KG1 (cell line): Measurements from ENCODE around the gene ROBO1.
"Not testable (repeated sequence)": the region's sequence is repeated elsewhere in the genome, so short reads cannot be mapped to it uniquely, and the experiment has no call there.

ENCODE experiments used
- DNase-seq: peaks from one replicate; lab custom pipeline; 2025; lab: John Stamatoyannopoulos, UW

Gene ROBO1

DNA sequence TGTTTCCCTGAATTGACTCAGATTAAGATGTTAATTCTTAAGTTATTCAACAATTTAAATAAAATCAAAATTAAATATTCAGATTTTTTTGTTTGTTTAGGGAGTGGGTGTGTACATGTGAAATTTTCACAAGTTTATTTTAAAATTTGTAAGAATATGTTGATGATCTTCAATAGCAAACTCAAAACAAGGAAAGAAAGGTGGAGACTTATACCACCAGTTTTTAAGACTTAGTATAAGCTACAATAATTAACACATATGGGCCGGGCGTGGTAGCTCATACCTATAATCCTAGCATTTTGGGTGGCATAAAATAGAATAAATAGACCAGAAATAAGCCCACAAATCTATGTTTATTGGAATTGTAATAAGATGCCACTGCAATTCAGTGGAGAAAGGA lies 1084.5 kb downstream of the ROBO1 start:
- DNase-seq: no peak

DNA sequence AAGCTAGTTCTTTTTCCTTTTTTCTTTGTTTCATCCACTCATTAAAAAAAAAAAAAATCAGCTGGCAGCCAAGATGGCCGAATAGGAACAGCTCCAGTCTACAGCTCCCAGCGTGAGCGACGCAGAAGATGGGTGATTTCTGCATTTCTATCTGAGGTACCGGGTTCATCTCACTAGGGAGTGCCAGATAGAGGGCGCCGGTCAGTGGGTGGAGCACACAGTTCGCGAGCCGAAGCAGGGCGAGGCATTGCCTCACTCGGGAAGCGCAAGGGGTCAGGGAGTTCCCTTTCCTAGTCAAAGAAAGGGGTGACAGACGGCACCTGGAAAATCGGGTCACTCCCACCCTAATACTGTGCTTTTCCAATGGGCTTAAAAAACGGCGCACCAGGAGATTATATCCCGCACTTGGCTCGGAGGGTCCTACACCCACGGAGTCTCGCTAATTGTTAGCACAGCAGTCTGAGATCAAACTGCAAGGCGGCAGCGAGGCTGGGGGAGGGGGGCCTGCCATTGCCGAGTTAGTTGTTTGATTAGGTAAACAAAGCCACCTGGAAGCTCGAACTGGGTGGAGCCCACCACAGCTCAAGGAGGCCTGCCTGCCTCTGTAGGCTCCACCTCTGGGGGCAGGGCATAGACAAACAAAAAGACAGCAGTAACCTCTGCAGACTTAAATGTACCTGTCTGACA lies 1092.5 kb downstream of the ROBO1 start:
- not testable (repeated sequence) for DNase-seq

DNA sequence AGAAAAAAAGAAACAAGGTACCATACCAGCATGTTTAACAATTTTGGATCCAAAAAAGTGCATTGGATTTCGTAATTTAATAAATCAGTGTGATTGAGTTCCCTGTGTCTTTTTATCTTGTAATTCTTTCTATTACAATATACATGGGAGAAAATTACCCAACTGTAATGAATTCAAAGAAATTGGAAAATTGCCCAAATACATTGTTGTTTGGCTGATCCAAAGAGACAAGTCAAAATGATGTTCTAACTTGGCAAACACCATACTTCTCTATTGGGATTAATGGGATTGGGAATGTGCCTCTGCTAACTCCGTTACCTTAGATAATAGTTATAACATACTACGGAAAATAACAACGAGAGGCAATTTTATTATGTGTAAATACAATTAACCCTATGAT lies 1097.1 kb downstream of the ROBO1 start:
- DNase-seq: no peak

DNA sequence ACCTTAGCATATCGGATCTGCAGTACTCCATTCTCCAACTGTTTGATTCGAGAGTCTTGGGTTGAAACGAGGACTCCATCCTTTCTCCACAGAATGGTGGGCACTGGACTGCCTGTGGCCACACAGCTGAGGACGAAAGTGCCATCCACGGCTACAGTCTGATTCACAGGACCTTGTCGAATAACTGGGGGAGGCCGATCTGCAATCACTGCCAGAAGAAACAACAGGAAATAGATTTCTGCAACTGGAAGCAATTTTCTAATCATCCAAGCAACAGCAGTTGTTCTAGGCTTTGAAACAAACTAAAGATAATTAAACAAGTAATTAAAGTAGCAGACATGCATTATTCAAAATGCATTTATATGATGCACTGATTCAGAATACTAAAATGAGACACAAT lies 1097.7 kb downstream of the ROBO1 start:
- no peak for DNase-seq

DNA sequence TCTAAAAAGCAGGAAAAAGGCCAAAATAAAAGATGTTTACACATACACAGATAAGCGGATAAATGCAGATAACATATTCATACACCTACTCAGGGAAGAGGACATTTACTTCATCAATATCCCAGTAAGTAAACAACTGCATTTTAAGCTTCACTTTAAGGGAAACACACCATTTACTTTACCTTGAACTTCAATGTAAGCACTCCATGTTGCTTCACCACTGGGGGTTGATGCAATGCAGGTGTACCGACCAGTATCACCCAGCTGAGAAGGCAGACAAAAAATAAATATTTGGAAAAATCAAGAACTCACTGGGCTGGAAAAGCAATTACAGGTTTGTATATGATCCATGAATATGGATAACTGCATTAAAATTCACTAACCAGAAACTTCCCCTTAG lies 1099.5 kb downstream of the ROBO1 start:
- DNase-seq: no peak

DNA sequence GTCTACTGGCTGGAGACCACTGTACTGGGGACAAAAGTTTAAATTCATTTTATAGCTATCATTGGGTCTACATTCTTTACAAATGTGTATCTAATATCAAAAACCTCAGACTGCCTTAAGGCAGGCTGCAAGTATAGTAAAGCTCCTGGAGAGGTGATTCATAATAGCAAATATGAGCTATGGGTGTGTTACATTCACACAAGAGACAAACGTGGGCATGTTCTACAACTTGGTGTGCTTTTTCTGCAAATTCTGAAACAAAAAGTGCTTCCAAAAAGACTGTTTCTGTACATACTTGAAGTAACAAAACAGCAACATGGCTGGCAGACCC lies 1101.4 kb downstream of the ROBO1 start:
- no peak for DNase-seq

DNA sequence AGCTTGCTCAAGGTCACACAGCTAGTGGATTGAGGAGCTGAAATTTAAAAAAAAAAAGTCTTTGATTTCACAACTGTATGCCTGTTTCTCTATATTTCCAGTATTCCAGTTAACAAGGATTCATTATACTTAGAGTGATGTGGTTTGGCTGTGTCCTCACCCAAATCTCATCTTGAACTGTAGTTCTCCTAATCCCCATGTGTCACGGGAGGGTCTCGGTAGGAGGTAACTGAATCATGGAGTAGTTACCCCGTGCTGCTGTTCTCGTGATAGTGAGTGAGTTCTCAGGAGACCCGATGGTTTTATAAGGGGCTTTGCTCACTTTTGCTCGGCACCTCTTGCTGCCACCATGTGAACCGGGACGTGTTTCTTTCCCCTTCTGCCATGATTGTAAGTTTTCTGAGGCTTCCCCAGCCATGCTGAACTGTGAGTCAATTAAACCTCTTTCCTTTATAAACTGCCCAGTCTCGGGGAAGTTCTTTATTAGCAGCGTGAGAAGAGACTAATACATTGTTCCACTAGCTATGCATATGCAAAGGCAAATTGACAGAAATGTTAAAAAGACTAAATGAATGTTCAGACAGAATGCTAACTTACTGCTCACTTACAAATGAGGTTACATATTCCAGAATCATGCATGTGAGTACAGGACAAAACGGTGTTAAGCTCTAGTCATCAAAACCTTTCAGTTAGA lies 1101.9 kb downstream of the ROBO1 start:
- DNase-seq: no peak

DNA sequence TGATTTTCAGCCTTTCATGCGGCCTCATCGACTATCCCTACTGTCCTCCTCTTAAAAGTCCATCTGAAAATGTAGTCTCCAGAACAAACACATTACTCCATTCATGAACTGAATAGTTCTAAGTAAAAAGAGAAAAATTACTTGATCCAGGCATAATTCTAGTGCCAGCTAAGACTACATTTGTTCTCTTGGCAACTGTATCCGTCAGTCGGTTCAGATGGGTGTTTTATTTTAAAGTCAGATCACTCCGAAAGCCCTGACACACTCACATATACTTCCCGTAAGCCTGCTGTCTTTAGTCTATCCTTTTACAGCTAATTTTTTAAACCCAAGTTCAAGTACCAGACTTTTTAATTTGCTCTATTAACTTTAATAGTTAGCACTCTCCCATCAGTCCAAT lies 1102.7 kb downstream of the ROBO1 start:
- DNase-seq: no peak

DNA sequence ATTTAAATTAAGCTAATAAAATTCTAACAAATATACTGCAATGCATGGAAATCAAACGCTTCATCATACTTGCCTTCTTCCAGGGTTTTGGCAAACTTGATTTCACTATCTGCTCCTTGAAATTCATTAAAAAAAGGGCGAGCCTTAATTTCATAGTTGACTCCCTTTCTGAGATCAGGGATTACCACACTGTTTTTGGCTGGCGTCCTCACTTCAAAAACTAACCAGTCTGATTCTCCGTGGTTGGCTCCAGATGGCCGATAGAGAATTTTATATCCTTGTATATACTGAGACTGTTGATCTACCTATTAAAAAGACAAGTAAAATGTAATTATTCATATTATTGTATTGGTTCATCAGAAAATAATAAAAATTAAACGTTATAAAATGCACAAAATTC lies 1106.8 kb downstream of the ROBO1 start:
- no peak for DNase-seq

DNA sequence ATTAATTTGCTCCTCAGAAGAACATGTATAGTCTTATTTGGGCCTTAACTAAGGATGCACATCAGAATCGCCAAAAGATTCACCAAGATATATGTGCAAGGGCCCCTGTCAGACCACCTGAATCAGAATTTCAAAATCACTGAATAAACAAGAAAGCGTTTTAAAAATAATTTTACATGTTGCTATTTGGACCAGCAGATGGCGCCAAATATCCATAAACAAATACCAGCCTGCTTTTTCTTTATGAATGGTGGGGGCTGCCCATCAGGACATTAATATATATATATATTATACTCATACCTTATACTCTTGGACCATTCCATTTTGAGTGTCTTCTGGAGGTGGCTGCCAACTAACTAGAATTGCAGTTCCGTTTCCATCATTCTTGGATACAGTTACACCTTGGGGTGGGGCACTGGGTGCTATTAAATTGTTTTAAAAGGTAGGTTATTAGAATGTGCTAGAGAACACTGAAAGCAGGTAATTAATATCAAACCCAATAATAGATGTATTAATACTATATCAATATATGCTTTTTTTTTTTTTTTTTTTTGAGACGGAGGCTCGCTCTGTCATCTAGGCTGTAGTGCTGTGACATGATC lies 1108.3 kb downstream of the ROBO1 start:
- no peak for DNase-seq

DNA sequence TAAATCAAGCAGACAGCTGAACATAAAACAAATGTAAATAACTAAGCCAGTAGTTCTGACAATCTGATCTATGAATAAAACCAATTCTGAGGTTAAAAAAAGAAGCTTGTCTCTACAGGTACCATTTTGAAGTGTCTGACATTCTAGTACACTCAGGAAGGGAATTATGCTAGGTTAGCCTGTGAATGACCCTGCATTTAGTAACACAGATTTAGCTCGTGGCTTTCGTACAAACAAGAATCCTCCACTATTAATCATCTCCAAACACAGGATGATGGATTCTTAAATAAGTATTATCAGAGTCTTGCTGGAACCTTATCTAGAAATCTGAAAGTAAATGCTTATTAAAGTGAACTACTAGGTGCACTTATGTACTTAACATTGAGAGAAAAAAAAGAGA lies 1120.1 kb downstream of the ROBO1 start:
- no peak for DNase-seq

DNA sequence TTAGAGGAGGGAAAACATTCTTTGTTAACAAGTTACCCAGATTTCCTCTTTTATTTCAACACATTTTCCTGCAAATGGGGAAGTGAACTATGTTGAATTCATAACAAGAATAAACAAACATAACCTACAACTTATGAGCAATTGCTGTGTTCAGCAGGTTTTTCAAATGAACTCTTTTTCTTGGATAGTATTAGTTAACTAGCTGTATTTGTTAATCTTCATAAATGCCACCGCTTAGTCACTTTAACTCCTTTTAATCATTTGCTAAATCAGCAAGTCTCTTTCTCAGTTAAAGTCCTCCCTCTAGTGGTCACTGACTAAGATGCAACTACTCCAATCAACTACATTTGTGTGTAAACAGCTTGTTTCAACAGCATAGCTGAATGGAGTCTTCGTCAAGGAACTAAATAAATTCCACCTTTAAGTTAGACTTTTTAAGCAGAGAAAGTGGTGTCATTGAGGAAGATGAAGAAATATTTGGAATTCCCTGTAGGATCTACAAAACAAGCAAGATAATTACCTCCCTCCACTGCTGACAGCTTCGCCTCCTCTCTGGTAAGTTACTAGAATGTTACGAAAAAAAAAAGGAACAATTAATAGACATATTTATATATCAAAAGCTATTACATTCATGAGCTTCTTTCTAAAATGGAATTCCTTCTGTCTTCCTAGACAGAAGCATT lies 1122.0 kb downstream of the ROBO1 start:
- DNase-seq: no peak

DNA sequence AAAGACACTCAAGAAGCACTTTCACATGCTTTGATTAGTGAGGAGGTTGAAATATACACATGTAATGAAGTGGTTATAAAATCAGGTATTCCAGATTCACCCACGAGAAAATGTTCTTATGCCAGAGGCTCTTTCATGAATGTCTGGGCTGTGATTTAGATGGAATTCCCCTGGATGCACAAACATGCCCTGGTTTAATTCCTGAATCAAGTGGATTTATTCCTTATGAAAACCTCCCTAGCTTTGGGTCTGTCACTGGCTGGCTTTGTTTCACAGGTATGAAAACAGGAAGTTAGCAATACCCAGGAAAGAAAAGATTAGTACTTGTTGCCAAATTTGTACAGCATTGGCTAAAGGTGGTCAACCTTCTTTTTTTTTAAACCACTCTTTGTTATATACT lies 1123.0 kb downstream of the ROBO1 start:
- no peak for DNase-seq

DNA sequence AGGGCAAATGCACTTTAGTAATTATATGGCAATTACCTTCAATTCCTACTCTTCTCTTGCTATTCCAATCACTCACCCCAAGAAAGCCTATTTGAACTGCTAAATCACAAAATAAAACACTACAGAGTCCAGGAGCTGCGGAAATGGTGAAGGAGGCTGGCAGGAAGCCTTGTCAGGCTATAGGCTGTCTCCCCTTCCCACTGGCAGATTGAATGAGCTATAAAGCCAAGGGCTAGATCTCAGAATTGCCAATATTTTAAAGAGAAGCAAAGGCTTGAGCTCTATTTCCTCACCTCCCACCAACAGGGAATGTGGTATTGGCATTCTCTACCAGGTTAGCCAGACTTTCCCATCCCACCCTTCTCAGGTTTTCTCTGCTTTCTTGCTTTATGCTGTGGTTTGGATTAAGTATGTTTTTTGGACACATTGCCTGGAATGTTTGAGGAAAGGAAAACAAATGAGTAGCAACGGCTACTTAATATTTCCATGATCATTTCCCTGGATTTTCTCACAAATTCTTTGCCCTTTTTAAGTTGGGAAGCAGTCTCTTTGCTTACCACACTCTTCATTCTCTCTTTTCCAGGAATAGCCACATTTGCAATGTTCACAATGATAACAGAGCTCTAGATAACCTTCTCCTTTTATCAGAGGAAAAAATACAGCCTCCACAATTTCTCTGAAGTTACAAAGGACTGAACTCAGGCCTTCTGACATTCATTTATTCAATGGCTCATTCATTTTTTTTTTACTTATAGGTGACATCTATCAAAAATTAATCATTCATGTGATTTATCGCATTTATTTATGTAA lies 1125.4 kb downstream of the ROBO1 start:
- no peak for DNase-seq

DNA sequence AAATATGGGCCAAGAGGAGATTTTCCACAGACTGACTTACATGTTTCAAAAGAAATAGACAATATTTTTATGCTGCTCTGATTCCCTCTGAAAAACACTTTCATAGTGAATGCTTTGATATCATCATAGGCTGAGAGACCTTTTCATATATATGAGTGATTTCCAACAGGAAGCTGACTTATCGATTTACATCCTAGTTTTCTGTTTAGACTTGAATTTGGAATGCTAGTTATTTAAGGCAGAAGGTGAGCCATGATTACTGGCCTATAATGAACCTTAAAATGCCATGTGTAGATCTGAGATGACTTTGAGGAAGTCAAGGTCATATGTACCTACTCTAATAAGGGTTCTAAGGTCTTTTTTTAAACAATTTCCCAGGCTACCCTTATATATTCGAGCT lies 1126.1 kb downstream of the ROBO1 start:
- no peak for DNase-seq

DNA sequence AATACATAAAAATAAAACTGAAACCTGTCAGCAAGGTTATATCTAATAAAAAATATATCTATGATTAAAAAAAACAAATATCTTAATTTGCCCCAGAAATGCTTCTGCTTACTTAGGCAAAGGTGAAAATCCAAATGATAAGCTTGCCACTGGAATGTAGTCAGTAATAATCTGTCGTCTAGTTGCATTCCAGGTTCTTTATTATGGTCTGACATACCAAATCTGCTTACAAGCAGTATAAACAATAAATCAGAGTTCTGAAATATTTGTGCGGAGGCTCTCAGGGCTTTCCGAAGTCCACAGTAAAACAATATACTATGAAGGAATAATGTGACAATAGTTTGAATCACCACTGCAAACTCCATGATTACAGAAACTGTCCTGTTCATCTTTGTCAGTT lies 1133.5 kb downstream of the ROBO1 start:
- DNase-seq: no peak

DNA sequence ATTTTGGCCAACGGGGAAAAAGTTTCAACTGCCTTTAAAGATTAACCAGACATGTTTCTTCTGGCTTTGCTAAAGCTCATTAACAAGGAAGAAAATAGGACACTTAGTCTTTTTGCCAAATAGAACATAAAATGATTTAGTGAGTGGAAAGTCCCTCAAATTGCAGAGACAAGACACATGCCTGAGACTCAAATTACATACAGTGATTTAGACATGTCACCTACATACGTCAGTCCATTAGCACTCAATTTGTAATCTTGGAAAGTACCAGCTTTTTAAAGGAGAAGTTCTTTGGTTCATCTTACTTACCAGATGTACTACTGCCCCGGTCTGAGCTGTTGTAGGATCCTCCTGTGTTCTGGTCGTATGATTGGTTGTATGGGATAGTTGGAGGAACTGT lies 1134.2 kb downstream of the ROBO1 start:
- DNase-seq: no peak

DNA sequence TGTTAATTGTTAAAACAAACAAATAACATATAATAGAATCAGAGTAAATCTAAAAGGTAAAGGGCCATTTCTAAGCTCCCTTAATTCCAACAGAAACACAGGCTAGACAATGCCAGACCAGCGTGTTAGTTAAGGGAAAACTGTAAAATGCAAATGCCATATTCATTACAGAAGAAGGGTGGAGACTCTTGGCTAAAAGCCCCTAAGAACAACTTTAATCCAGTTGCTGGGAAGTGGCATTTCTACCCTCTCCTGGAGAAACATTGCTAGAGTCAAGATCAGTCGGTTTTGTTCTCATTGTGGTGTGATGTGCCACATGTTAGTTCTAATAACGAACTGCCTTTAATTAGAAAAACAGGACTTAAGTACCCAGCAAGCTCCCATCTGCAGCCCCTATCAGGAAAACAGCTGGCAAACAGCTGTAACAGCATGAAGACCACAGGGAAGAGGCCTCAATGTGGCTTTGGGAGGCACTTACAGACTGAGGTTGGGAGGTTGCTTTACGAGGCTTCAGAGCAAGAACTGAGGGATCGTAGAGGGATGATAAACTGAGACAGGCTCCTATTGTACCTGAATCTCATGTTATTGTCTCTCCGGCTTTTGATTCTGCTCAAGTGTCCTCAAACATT lies 1134.8 kb downstream of the ROBO1 start:
- no peak for DNase-seq

DNA sequence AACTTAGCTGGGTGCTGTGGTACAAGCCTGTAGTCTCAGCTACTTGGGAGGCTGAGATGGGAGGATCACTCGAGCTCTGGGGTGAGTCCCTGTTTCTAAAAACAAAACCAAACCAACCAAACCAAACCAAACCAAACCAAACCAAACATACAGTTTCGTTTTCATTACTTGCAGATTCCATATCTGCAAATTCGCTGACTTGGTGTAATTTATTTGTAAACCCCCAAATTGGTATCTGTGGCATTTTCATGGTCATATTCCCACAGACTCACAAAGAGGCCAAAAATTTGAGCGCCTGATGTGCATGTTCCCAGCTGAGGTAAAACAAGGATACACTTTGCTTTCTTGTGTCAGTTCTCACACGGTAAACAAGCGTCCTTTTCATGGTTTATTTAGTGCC lies 1138.3 kb downstream of the ROBO1 start:
- DNase-seq: no peak

DNA sequence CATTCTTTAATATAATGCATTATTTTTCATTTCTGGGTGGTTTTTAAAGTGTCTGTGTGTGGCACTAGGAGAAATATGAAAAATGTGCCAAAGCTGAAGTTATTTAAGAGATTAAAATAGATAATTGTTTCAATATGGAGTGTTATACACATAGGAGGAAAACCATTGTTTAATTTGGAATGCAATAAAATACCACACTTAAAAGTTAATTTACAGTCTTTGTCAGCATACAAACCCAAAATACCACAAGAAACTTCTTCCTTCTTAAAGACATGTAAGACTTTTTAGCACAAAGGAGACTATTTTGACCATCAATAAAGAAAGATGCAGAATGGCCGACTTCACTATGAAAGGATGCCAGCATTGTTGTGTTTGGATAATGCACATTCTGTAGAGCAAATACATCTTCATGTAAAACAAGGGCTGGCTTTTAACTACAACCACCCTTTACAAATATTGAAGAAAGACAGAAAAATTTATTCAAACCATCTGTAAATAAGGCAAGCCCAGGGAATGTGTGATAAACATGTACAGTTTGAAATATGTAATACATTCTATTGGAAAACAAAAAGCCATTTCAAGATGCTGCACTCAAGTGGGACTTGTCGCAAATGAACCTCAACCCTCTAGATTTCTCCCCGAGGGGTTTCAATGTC lies 1146.6 kb downstream of the ROBO1 start:
- no peak for DNase-seq

DNA sequence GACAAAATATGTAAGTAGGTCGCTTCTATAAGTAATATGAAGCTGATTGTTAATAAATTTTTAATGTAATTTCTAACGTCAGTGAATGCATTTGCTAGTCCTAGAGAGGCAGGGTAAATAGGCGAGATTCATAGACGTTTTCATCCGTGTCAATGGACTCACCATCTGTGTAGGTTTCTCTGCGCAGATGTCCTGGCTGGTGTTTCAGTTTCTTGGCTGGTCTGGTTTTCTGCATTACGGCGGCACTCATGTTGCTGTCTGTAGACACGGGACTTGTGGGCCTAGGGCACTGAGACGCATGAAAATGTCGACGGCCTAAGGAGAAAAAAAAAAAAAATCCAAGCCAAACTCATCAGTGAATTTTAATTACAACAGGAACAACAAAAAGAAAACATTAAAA lies 1153.3 kb downstream of the ROBO1 start:
- DNase-seq: no peak
